Fibroblast of pulmonary artery (primary cell): ENCODE measurements around the gene PSMB9.

Experiments
- DNase-seq: peaks from one replicate; pipeline ENCODE4 v3.0.0-alpha.2; 2010; ENCODE audit warnings: low read depth
- H3K4me3 ChIP-seq: replicated peaks from 2 replicates; pipeline ENCODE4 v1.5.1; 2011; ENCODE audit warnings: low read depth, mild to moderate bottlenecking, control low read depth, low read length, moderate library complexity
- CTCF ChIP-seq: IDR thresholded peaks from 2 replicates; pipeline ENCODE4 v1.5.1; 2011; ENCODE audit warnings: mild to moderate bottlenecking, control low read depth, low read length, inconsistent platforms; ENCODE audit errors: missing control alignments

Gene PSMB9

DNA sequence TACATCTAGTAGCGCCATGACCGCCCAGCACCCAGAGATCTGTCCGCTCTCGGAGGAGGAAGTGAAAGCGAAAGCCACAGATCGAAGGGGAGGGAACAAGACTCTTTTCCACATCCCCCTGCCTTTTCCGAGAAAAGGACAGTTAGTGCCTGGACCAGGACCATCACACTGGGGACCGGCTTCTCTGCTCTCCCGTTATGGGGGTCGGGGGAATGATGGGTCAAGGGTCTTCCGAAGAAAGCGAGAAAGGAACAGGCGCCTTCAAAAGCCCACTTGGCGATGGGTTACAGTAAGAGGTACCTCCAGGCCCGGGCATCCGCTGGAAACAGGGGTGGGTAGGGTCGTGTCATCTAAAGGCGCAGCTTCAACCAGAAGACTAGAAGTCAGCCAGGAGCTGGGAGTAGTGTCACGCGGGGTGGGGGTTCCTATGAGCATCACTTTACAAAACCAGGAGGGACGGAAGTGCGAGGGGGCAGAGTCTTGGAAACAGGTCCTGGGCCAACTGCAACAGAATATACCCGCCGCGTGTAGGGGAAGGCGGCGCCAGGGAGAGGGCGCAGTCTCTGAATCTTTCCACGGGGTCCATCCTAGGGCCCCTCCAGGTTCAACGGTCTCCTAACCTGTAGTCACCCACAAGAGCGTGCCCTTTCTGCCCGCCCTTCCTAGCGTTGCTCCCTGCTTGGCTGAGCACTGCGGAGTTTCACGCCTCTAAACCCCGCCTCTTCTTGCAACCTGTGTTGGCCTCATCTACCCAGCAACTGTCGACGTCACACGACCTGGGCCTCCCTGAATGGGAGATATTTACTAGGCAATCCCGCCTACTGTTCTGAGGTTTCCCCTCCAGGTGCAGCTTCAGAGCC is 9.8 kb upstream of the PSMB9 start, which contains the start of gene PSMB8:
TSS of gene PSMB8 (minus strand) at position 69 of the 860 bp plus-strand sequence. CDS start at position 18, 51 bp downstream.
- peak; percentile 18 for TF ChIP-seq CTCF
- DNase-seq = peak; percentile 92
- peak within 1 kb of the TSS; percentile 92 for H3K4me3 ChIP-seq

- no peak for TF ChIP-seq CTCF
- peak overlapping the region; percentile 92 for H3K4me3 ChIP-seq
- no peak for DNase-seq
Measured at GRCh38 chr6:32844839-32845383, 9.1 kb upstream of the PSMB9 start.

DNA sequence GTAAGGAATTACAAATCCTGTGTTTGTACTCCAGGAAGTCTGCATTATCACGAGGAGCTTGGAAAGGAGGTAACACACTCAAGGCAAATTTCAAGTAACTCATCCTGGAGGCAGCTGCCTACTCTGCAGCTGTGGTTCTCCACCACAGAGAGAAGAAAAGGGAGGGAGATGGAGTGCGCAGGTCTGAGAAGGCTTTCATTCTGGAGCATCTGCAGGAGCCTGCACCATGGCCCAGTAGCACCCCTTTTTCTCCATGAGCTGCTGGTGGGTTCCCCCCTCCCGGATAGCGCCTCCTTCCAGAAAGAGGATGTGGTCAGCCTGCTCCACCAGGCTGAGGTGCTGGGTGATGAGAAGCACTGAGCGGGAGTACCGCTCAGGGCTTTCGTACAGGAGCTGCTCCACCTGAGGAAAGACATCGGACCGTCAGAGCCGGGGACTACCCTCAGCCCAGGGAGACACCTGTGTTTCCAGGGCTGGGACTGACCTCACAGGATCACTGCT is 8.6 kb upstream of the PSMB9 start:
- no peak overlapping the region for H3K4me3 ChIP-seq
- DNase-seq = no peak
- TF ChIP-seq CTCF = no peak

- no peak for TF ChIP-seq CTCF
- no peak overlapping the region for H3K4me3 ChIP-seq
- no peak for DNase-seq
Measured at GRCh38 chr6:32847004-32847403, 7.0 kb upstream of the PSMB9 start.

DNA sequence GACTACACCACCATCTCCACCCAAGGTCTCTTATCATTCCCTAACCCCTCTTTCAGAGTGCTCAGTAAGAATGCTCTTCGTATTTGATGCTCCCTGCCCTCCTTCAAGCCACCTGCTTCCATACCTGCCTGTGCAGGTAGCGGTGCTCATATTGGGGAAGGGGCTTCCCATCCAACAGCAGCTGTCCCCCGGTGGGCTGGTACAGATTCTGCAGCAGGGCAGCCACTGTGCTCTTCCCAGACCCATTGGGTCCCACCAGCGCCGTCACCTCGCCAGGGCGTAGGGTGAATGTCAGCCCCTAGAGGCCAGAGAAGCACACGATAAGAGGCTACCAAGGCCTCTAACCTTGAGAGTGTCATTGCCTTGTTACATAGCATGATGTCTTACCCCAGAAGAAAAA is 6.2 kb upstream of the PSMB9 start:
- TF ChIP-seq CTCF = no peak
- H3K4me3 ChIP-seq = no peak overlapping the region

GRCh38 chr6:32849126-32849525 is 4.9 kb upstream of the PSMB9 start:
- no peak for DNase-seq
- no peak for TF ChIP-seq CTCF
- no peak overlapping the region for H3K4me3 ChIP-seq

More for the DNA sequence above, 6.2 kb upstream of the PSMB9 start:
- no peak for DNase-seq
